Measurements from ENCODE around the gene SYNGR2.

SYNGR2 gene

GRCh38 chr17:78196716-78197115, 28.3 kb downstream of the SYNGR2 start:
- Histone ChIP-seq H3K4me1 (ENCODE audit: insufficient read depth, insufficient read length) (peaks cover 11% of the 10 kb centered on the region), H3K9ac (ENCODE audit: insufficient read length, low read depth) (no peak overlapping the region), H3K4me3 (ENCODE audit: insufficient read length, low read depth) (no peak overlapping the region), H3K27me3 (ENCODE audit: insufficient read depth, insufficient read length) (no peaks in the 10 kb centered on the region), H3K9me3 (ENCODE audit: insufficient read depth, low read length) (no peaks in the 10 kb centered on the region), H3K36me3 (ENCODE audit: insufficient read depth, insufficient read length, low read length) (peaks cover 45% of the 10 kb centered on the region)
- no peak for DNase-seq (ENCODE audit: low read depth, low spot score)
- TF ChIP-seq SUZ12 (IDR thresholded peaks at IDR 0.05; ENCODE audit: extremely low read depth, insufficient read depth, insufficient read length), result no peak
- TF ChIP-seq ZNF274 (IDR thresholded peaks at IDR 0.05; ENCODE audit: low read depth, low read length), result no peak
- no peak for TF ChIP-seq YY1 (IDR thresholded peaks at IDR 0.05; ENCODE audit: insufficient read depth, insufficient read length)

- Histone ChIP-seq H3K9ac (ENCODE audit: insufficient read length, low read depth) (no peak overlapping the region), H3K36me3 (ENCODE audit: insufficient read depth, insufficient read length, low read length) (peaks cover 44% of the 10 kb centered on the region)
Observed at GRCh38 chr17:78197147-78197832, 28.9 kb downstream of the SYNGR2 start.

GRCh38 chr17:78200451-78200850, 32.1 kb downstream of the SYNGR2 start:
- no peak overlapping the region for H3K4me3 ChIP-seq (ENCODE audit: insufficient read length, low read depth)

More at GRCh38 chr17:78197147-78197832, 28.9 kb downstream of the SYNGR2 start:
- Histone ChIP-seq H3K4me1 (ENCODE audit: insufficient read depth, insufficient read length) (peaks cover 11% of the 10 kb centered on the region), H3K9me3 (ENCODE audit: insufficient read depth, low read length) (no peaks in the 10 kb centered on the region), H3K4me3 (ENCODE audit: insufficient read length, low read depth) (no peak overlapping the region), H3K27me3 (ENCODE audit: insufficient read depth, insufficient read length) (no peaks in the 10 kb centered on the region)
- TF ChIP-seq SUZ12 (IDR thresholded peaks at IDR 0.05; ENCODE audit: extremely low read depth, insufficient read depth, insufficient read length), result no peak
- no peak for TF ChIP-seq ZNF274 (IDR thresholded peaks at IDR 0.05; ENCODE audit: low read depth, low read length)
- no peak for TF ChIP-seq YY1 (IDR thresholded peaks at IDR 0.05; ENCODE audit: insufficient read depth, insufficient read length)
- DNase-seq (ENCODE audit: low read depth, low spot score), result peak; percentile 48

GRCh38 chr17:78202666-78203065, 34.3 kb downstream of the SYNGR2 start:
- no peak overlapping the region for H3K9ac ChIP-seq (ENCODE audit: insufficient read length, low read depth)
- DNase-seq (ENCODE audit: low read depth, low spot score), result no peak
- H3K36me3 ChIP-seq (ENCODE audit: insufficient read depth, insufficient read length, low read length), result peaks cover 61% of the 10 kb centered on the region
- peaks cover 2% of the 10 kb centered on the region for H3K4me1 ChIP-seq (ENCODE audit: insufficient read depth, insufficient read length)
- H3K27me3 ChIP-seq (ENCODE audit: insufficient read depth, insufficient read length), result no peaks in the 10 kb centered on the region
- no peak for TF ChIP-seq YY1 (IDR thresholded peaks at IDR 0.05; ENCODE audit: insufficient read depth, insufficient read length)
- TF ChIP-seq SUZ12 (IDR thresholded peaks at IDR 0.05; ENCODE audit: extremely low read depth, insufficient read depth, insufficient read length), result no peak
- TF ChIP-seq ZNF274 (IDR thresholded peaks at IDR 0.05; ENCODE audit: low read depth, low read length), result no peak
- no peaks in the 10 kb centered on the region for H3K9me3 ChIP-seq (ENCODE audit: insufficient read depth, low read length)
- H3K4me3 ChIP-seq (ENCODE audit: insufficient read length, low read depth), result no peak overlapping the region

More at GRCh38 chr17:78200451-78200850, 32.1 kb downstream of the SYNGR2 start:
- Histone ChIP-seq H3K27me3 (ENCODE audit: insufficient read depth, insufficient read length) (no peaks in the 10 kb centered on the region), H3K9ac (ENCODE audit: insufficient read length, low read depth) (no peak overlapping the region), H3K4me1 (ENCODE audit: insufficient read depth, insufficient read length) (peaks cover 9% of the 10 kb centered on the region), H3K9me3 (ENCODE audit: insufficient read depth, low read length) (no peaks in the 10 kb centered on the region), H3K36me3 (ENCODE audit: insufficient read depth, insufficient read length, low read length) (peaks cover 53% of the 10 kb centered on the region)
- TF ChIP-seq ZNF274 (IDR thresholded peaks at IDR 0.05; ENCODE audit: low read depth, low read length) (no peak), YY1 (IDR thresholded peaks at IDR 0.05; ENCODE audit: insufficient read depth, insufficient read length) (no peak)
- no peak for DNase-seq (ENCODE audit: low read depth, low spot score)

- no peak for TF ChIP-seq YY1 (IDR thresholded peaks at IDR 0.05; ENCODE audit: insufficient read depth, insufficient read length)
- TF ChIP-seq SUZ12 (IDR thresholded peaks at IDR 0.05; ENCODE audit: extremely low read depth, insufficient read depth, insufficient read length), result no peak
- no peak for TF ChIP-seq ZNF274 (IDR thresholded peaks at IDR 0.05; ENCODE audit: low read depth, low read length)
- H3K9ac ChIP-seq (ENCODE audit: insufficient read length, low read depth), result no peak overlapping the region
- H3K4me3 ChIP-seq (ENCODE audit: insufficient read length, low read depth), result no peak overlapping the region
- DNase-seq (ENCODE audit: low read depth, low spot score), result no peak
- H3K36me3 ChIP-seq (ENCODE audit: insufficient read depth, insufficient read length, low read length), result peaks cover 50% of the 10 kb centered on the region
- no peaks in the 10 kb centered on the region for H3K27me3 ChIP-seq (ENCODE audit: insufficient read depth, insufficient read length)
- H3K4me1 ChIP-seq (ENCODE audit: insufficient read depth, insufficient read length), result no peaks in the 10 kb centered on the region
- no peaks in the 10 kb centered on the region for H3K9me3 ChIP-seq (ENCODE audit: insufficient read depth, low read length)
Observed at GRCh38 chr17:78204387-78205123, 36.2 kb downstream of the SYNGR2 start.

- TF ChIP-seq YY1 (IDR thresholded peaks at IDR 0.05; ENCODE audit: insufficient read depth, insufficient read length) (no peak), SUZ12 (IDR thresholded peaks at IDR 0.05; ENCODE audit: extremely low read depth, insufficient read depth, insufficient read length) (no peak), ZNF274 (IDR thresholded peaks at IDR 0.05; ENCODE audit: low read depth, low read length) (no peak)
- Histone ChIP-seq H3K4me3 (ENCODE audit: insufficient read length, low read depth) (no peak overlapping the region), H3K9ac (ENCODE audit: insufficient read length, low read depth) (no peak overlapping the region), H3K27me3 (ENCODE audit: insufficient read depth, insufficient read length) (no peaks in the 10 kb centered on the region), H3K4me1 (ENCODE audit: insufficient read depth, insufficient read length) (no peaks in the 10 kb centered on the region), H3K36me3 (ENCODE audit: insufficient read depth, insufficient read length, low read length) (peaks cover 47% of the 10 kb centered on the region), H3K9me3 (ENCODE audit: insufficient read depth, low read length) (no peaks in the 10 kb centered on the region)
- no peak for DNase-seq (ENCODE audit: low read depth, low spot score)
Observed at GRCh38 chr17:78205124-78205775, 36.9 kb downstream of the SYNGR2 start.

GRCh38 chr17:78206298-78206697, 37.9 kb downstream of the SYNGR2 start:
- Histone ChIP-seq H3K9ac (ENCODE audit: insufficient read length, low read depth) (no peak overlapping the region), H3K9me3 (ENCODE audit: insufficient read depth, low read length) (no peaks in the 10 kb centered on the region), H3K4me1 (ENCODE audit: insufficient read depth, insufficient read length) (peaks cover under 1% of the 10 kb centered on the region), H3K27me3 (ENCODE audit: insufficient read depth, insufficient read length) (no peaks in the 10 kb centered on the region), H3K4me3 (ENCODE audit: insufficient read length, low read depth) (no peak overlapping the region), H3K36me3 (ENCODE audit: insufficient read depth, insufficient read length, low read length) (peaks cover 41% of the 10 kb centered on the region)
- peak; percentile 11 for DNase-seq (ENCODE audit: low read depth, low spot score)
- no peak for TF ChIP-seq ZNF274 (IDR thresholded peaks at IDR 0.05; ENCODE audit: low read depth, low read length)

Data from NT2/D1 (cell line).